B cell (primary cell): Measurements from ENCODE around the gene CALD1. TPM values are rescaled to one million over a fixed set of nuclear protein-coding genes. Genes with fewer than 3 reads are reported as not detected.

Source experiments
- ATAC-seq: fragments of 200-7000 bp; cut with Tn5 transposase; one replicate; pipeline ENCODE4 v1.10.0; 2021; ENCODE audit warnings: low read depth, mild to moderate bottlenecking, moderate number of reproducible peaks, moderate library complexity
- CTCF ChIA-PET: fragments of 350-600 bp; sonication (Branson Sonifier 250); formaldehyde crosslinking; loops from one replicate; lab custom pipeline; 2021; ENCODE audit warnings: antibody characterized with exemption, inconsistent platforms; lab: Charles Lee
- POLR2A ChIA-PET: fragments of 350-600 bp; sonication (Branson Sonifier 250); formaldehyde crosslinking; loops from one replicate; lab custom pipeline; 2021; ENCODE audit warnings: antibody characterized with exemption; lab: Charles Lee
- DNase-seq: peaks from one replicate; pipeline ENCODE4 v3.0.0; 2013
- H2AFZ ChIP-seq: 2 replicates; pipeline ENCODE4 v1.6.1; 2012; ENCODE audit warnings: mild to moderate bottlenecking, low read depth, low read length; ENCODE audit not compliant: insufficient read depth, poor library complexity, severe bottlenecking
- H3K27ac ChIP-seq, 2 donors: 1 replicate in 1 of 2; 2 replicates in 1 of 2; pipeline ENCODE4 v1.5.1; 2012 to 2013; ENCODE audit warnings: low read length in 2 of 2, mild to moderate bottlenecking in 2 of 2, moderate library complexity in 1 of 2
- H3K27me3 ChIP-seq, 4 experiments: fragments of 200-600 bp in 1 of 4; sonication (generic) in 1 of 4; replicated peaks in 1 of 4; 1 replicate in 2 of 4; 2 replicates in 2 of 4; pipeline versions ENCODE4 v1.6.1 to v1.7.0; 2013 to 2016; ENCODE audit warnings: low read length in 3 of 4, mild to moderate bottlenecking in 2 of 4, mixed read lengths in 1 of 4, moderate library complexity in 1 of 4; ENCODE audit not compliant: insufficient read depth in 4 of 4, control insufficient read depth in 3 of 4; ENCODE audit errors: control extremely low read depth in 1 of 4
- H3K36me3 ChIP-seq, 2 experiments: replicated peaks in 1 of 2; 1 replicate in 1 of 2; 2 replicates in 1 of 2; pipeline versions ENCODE4 v1.6.1 to v1.7.1; 2013; ENCODE audit warnings: low read length in 1 of 2; ENCODE audit not compliant: insufficient read depth in 2 of 2, control insufficient read depth in 1 of 2; ENCODE audit errors: control extremely low read depth in 1 of 2, extremely low read depth in 1 of 2
- H3K4me1 ChIP-seq, 2 donors: fragments of 200-600 bp in 1 of 2; sonication (generic) in 1 of 2; 1 replicate in 1 of 2; 2 replicates in 1 of 2; pipeline versions ENCODE4 v1.5.1 to v1.6.1; 2013 to 2017; ENCODE audit warnings: low read length in 2 of 2; ENCODE audit not compliant: control insufficient read depth in 2 of 2, insufficient read depth in 2 of 2
- H3K4me2 ChIP-seq: replicated peaks from 2 replicates; pipeline ENCODE3; 2012; ENCODE audit warnings: mild to moderate bottlenecking, low read depth, low read length; ENCODE audit not compliant: poor library complexity, severe bottlenecking
- H3K4me3 ChIP-seq, 5 experiments: fragments of 200-600 bp in 1 of 5; sonication (generic) in 1 of 5; 1 replicate in 3 of 5; 2 replicates in 2 of 5; pipeline versions ENCODE4 v1.5.1 to v1.7.0; 2011 to 2016; ENCODE audit warnings: low read length in 4 of 5, mild to moderate bottlenecking in 4 of 5, low read depth in 2 of 5, control low read depth in 1 of 5, moderate library complexity in 1 of 5; ENCODE audit not compliant: insufficient read depth in 1 of 5; ENCODE audit errors: control extremely low read depth in 1 of 5, extremely low read depth in 1 of 5
- H3K79me2 ChIP-seq: fragments of 200-600 bp; sonication (generic); one replicate; pipeline ENCODE4 v1.6.0; 2016; ENCODE audit warnings: low read length; ENCODE audit not compliant: control insufficient read depth, insufficient read depth
- H3K9ac ChIP-seq: fragments of 200-600 bp; sonication (generic); 2 replicates; pipeline ENCODE4 v1.6.1; 2017; ENCODE audit warnings: mild to moderate bottlenecking, low read length, moderate library complexity
- H3K9me3 ChIP-seq, 3 donors: one replicate each; pipeline versions ENCODE4 v1.6.1 to v1.7.1; 2013; ENCODE audit warnings: low read length in 2 of 3; ENCODE audit not compliant: control insufficient read depth in 2 of 3, insufficient read depth in 1 of 3; ENCODE audit errors: control extremely low read depth in 1 of 3
- H4K20me1 ChIP-seq: 2 replicates; pipeline ENCODE4 v1.6.0; 2012; ENCODE audit warnings: mild to moderate bottlenecking, low read length; ENCODE audit not compliant: insufficient read depth, control insufficient read depth, poor library complexity, severe bottlenecking
- H3K27ac Mint-ChIP-seq: one replicate; pipeline ENCODE4 v1.8.0; 2021; ENCODE audit warnings: mixed read lengths
- H3K27me3 Mint-ChIP-seq: one replicate; pipeline ENCODE4 v1.8.0; 2021; ENCODE audit warnings: mixed read lengths
- H3K4me1 Mint-ChIP-seq: one replicate; pipeline ENCODE4 v1.8.0; 2021; ENCODE audit warnings: mixed read lengths
- H3K4me3 Mint-ChIP-seq: one replicate; pipeline ENCODE4 v1.8.0; 2021; ENCODE audit warnings: mixed read lengths
- H3K9me3 Mint-ChIP-seq: one replicate; pipeline ENCODE4 v1.8.0; 2022; ENCODE audit warnings: mixed read lengths; ENCODE audit not compliant: insufficient read depth
- CTCF ChIP-seq: fragments of 200-600 bp; IDR thresholded peaks from one replicate; pipeline ENCODE4 v1.8.0; 2022; ENCODE audit warnings: antibody characterized with exemption, mild to moderate bottlenecking
- EZH2 ChIP-seq: IDR thresholded peaks from 2 replicates; pipeline ENCODE4 v1.6.1; 2012; ENCODE audit warnings: borderline replicate concordance, low read depth, mild to moderate bottlenecking, moderate library complexity, low read length; ENCODE audit not compliant: insufficient read depth, poor library complexity, severe bottlenecking
- WGBS: methylation state at CpG from one replicate; pipeline ENCODE4 v1.1.5; 2013; ENCODE audit warnings: missing lambda C conversion rate; ENCODE audit not compliant: insufficient coverage; 5-methylcytosine and 5-hydroxymethylcytosine counted together
- intact Hi-C: fragments of 100-400 bp; cut with micrococcal nuclease; formaldehyde crosslinking; loops from one replicate; pipeline ENCODE4 v1.10.0; 2022
- polyA plus RNA-seq: library from polyadenylated mRNA; depleted of rRNA; stranded (reverse); fragments of >200 nt; gene quantifications from 2 replicates; pipeline ENCODE4 v1.2.3, GENCODE V29; 2012
- total RNA-seq, 2 donors: library from RNA; stranded (reverse); fragments of 120-200 nt in 1 of 2; gene quantifications; 1 replicate in 1 of 2; 2 replicates in 1 of 2; pipeline versions ENCODE4 v1.2.3 to v1.2.4, GENCODE V29; 2013 to 2022

CALD1 gene
- total and polyA plus RNA-seq, 2 donors (not counting 1 experiment from before 2014, with no cell fraction given), result 0.18 to 0.69 TPM

GRCh38 chr7:134939136-134939535, 159.7 kb downstream of the CALD1 start:
- H3K9me3 Mint-ChIP-seq, result no peaks in the 10 kb centered on the region
- Histone ChIP-seq H3K36me3 (no peaks in the 10 kb centered on the region), H3K4me2 (no peak overlapping the region), H3K4me3 (no peak overlapping the region), H2AFZ (no peak overlapping the region), H3K27ac (no peak overlapping the region), H3K9me3 (no peaks in the 10 kb centered on the region), H4K20me1 (no peaks in the 10 kb centered on the region), H3K79me2 (no peaks in the 10 kb centered on the region), H3K27me3 (no peaks in the 10 kb centered on the region), H3K4me1 (peaks cover 0 to under 1% of the 10 kb centered on the region in 2 donors), H3K9ac (no peak overlapping the region)
- no peak overlapping the region for H3K4me3 Mint-ChIP-seq
- DNase-seq, result no peak
- POLR2A ChIA-PET, result no interaction called here
- H3K27ac Mint-ChIP-seq, result no peak overlapping the region
- TF ChIP-seq CTCF, result no peak
- TF ChIP-seq EZH2, result no peak
- intact Hi-C loops, result no loop called here
- CTCF ChIA-PET, result no interaction called here
- 98% methylated on average over 3 of the region's 4 CpGs for WGBS
- peaks cover 3% of the 10 kb centered on the region for H3K4me1 Mint-ChIP-seq
- ATAC-seq, result no peak
- H3K27me3 Mint-ChIP-seq, result peaks cover 3% of the 10 kb centered on the region

GRCh38 chr7:134940729-134941128, 161.3 kb downstream of the CALD1 start:
- Histone ChIP-seq H4K20me1 (no peaks in the 10 kb centered on the region), H3K27ac (no peak overlapping the region), H3K4me2 (no peak overlapping the region), H3K9ac (no peak overlapping the region), H3K9me3 (no peaks in the 10 kb centered on the region), H3K4me3 (no peak overlapping the region), H3K4me1 (no peaks in the 10 kb centered on the region), H3K79me2 (no peaks in the 10 kb centered on the region), H3K27me3 (no peaks in the 10 kb centered on the region), H2AFZ (no peak overlapping the region), H3K36me3 (no peaks in the 10 kb centered on the region)
- TF ChIP-seq EZH2, result no peak
- TF ChIP-seq CTCF, result no peak
- ChIA-PET CTCF (interaction anchor here (0.7 to 1.8 kb wide), 4 partner anchors 121 to 482 kb away, joined by 3 to 8 read pairs (median 3); no protein-coding TSS in a partner anchor), POLR2A (no interaction called here)
- DNase-seq (no peak), ATAC-seq (no peak)
- intact Hi-C loops, result no loop called here
- H3K27ac Mint-ChIP-seq, result no peak overlapping the region
- no peaks in the 10 kb centered on the region for H3K9me3 Mint-ChIP-seq
- peaks cover 3% of the 10 kb centered on the region for H3K27me3 Mint-ChIP-seq
- H3K4me3 Mint-ChIP-seq, result no peak overlapping the region
- H3K4me1 Mint-ChIP-seq, result no peaks in the 10 kb centered on the region
